Adrenal gland (tissue), 12 donors: Measurements from ENCODE around the gene OSBPL10. TPM values are rescaled to one million over a fixed set of nuclear protein-coding genes. Genes with fewer than 3 reads are reported as not detected.

Experiments used
- DNase-seq, 7 donors: peaks; one replicate each; pipeline ENCODE4 v3.0.0-alpha.2; 2019 to 2020
- H3K27ac ChIP-seq, 5 donors: fragments of 200-600 bp; sonication (generic) in 4 of 5; 1 replicate in 3 of 5; 2 replicates in 2 of 5; pipeline versions ENCODE4 v1.5.1 to v1.8.0; 2016 to 2020; ENCODE audit warnings: mild to moderate bottlenecking in 1 of 5
- H3K27me3 ChIP-seq: fragments of 200-600 bp; 2 replicates; pipeline ENCODE4 v1.8.0; 2021
- H3K36me3 ChIP-seq, 2 donors: fragments of 200-600 bp; replicated peaks in 1 of 2; 1 replicate in 1 of 2; 2 replicates in 1 of 2; pipeline versions ENCODE4 v1.5.1 to v1.8.0; 2018 to 2022
- H3K4me1 ChIP-seq, 2 donors: fragments of 200-600 bp; replicated peaks in 1 of 2; 1 replicate in 1 of 2; 2 replicates in 1 of 2; pipeline versions ENCODE4 v1.5.1 to v1.8.0; 2018 to 2021
- H3K4me3 ChIP-seq, 4 donors: fragments of 200-600 bp; sonication (generic) in 3 of 4; one replicate each; pipeline ENCODE4 v1.5.1; 2016 to 2018
- H3K9me3 ChIP-seq, 3 donors: fragments of 200-600 bp; sonication (generic) in 1 of 3; replicated peaks in 1 of 3; 1 replicate in 2 of 3; 2 replicates in 1 of 3; pipeline versions ENCODE4 v1.5.1 to v1.8.0; 2016 to 2021
- CTCF ChIP-seq, 6 experiments: fragments of 450-650 bp in 4 of 6; fragments of 200-600 bp in 2 of 6; sonication (generic) in 1 of 6; IDR thresholded peaks; 1 replicate in 5 of 6; 2 replicates in 1 of 6; pipeline versions ENCODE4 v1.5.1 to v1.8.0; 2016 to 2021; ENCODE audit warnings: antibody characterized with exemption in 6 of 6, mild to moderate bottlenecking in 2 of 6, moderate library complexity in 1 of 6
- POLR2A ChIP-seq, 2 donors: fragments of 450-650 bp; IDR thresholded peaks; one replicate each; pipeline ENCODE4 v1.6.1; 2017; ENCODE audit warnings: antibody characterized with exemption in 2 of 2, mild to moderate bottlenecking in 2 of 2, moderate library complexity in 1 of 2
- WGBS, 4 donors: extraction: QIAGEN DNeasy Blood & Tissue Kit in 2 of 4; methylation state at CpG; one replicate each; pipeline versions ENCODE4 v1.1.5 to v1.1.7; 2013 to 2017; 5-methylcytosine and 5-hydroxymethylcytosine counted together
- intact Hi-C, 2 donors: fragments of 100-400 bp; cut with DNase I; formaldehyde crosslinking; loops; one replicate each; pipeline versions ENCODE4 v1.14.1 to v1.15.0; 2022 to 2023
- polyA plus RNA-seq, 3 donors: library from polyadenylated mRNA; stranded (reverse); fragments of 200-250 nt in 2 of 3; fragments of 350-450 nt in 1 of 3; fragmentation: Illumina TruSeq in 1 of 3; extraction: RNeasy Lipid Tissue Mini Kit (QIAGEN cat#74804) in 1 of 3; gene quantifications; one replicate each; pipeline ENCODE4 v1.2.3, GENCODE V29; 2013 to 2014
- total RNA-seq, 9 donors: library from RNA; depleted of rRNA in 4 of 9; stranded (reverse); fragments of >200 nt in 4 of 9; fragments of 120-200 nt in 1 of 9; fragmentation: NEBNext Ultra II Directional in 1 of 9; extraction: Animal tissue kit (Norgen Biotek cat#: 25700) in 1 of 9; gene quantifications; one replicate each; pipeline versions ENCODE4 v1.1.0 to v1.2.4, GENCODE V29; 2013 to 2023
- donor health status: healthy with polysubstance abuse.
- donor health status: Bipolar disorder and iron deficiency.
- donor health status: DM: yes; HTN: yes; CAD: no.
- donor health status: DM: no; HTN: no; CAD: no.
- donor health status: DM: no; HTN: no; CAD: no.
- donor health status: DM: yes; HTN: yes; CAD: no.

The OSBPL10 gene
- total and polyA plus RNA-seq, 12 donors, result 2.0 to 55.6 (median 9.4) TPM

GRCh38 chr3:31688984-31689383, 292.1 kb downstream of the OSBPL10 start:
- Histone ChIP-seq H3K27ac (no peak overlapping the region), H3K27me3 (no peaks in the 10 kb centered on the region), H3K4me1 (no peaks in the 10 kb centered on the region), H3K9me3 (no peaks in the 10 kb centered on the region), H3K4me3 (no peak overlapping the region), H3K36me3 (no peaks in the 10 kb centered on the region)
- TF ChIP-seq CTCF (IDR thresholded peaks at IDR 0.05), result no peak
- no peak for TF ChIP-seq POLR2A (IDR thresholded peaks at IDR 0.05)
- no peak for DNase-seq
- WGBS, 4 donors, result 61 to 84% (median 74%) methylated on average over 1 of the region's 1 CpG
- intact Hi-C loops, result no loop called here

- TF ChIP-seq POLR2A (IDR thresholded peaks at IDR 0.05) (no peak), CTCF (IDR thresholded peaks at IDR 0.05) (no peak)
- 82 to 91% (median 88%) methylated on average over 6 of the region's 6 CpGs for WGBS, 4 donors
- intact Hi-C loops, result no loop called here
These were observed 293.9 kb downstream of the OSBPL10 start for GRCh38 chr3:31687020-31687802.

GRCh38 chr3:31680072-31680870, 300.8 kb downstream of the OSBPL10 start:
- Histone ChIP-seq H3K36me3 (no peaks in the 10 kb centered on the region), H3K27ac (no peak overlapping the region), H3K9me3 (no peaks in the 10 kb centered on the region), H3K4me1 (no peaks in the 10 kb centered on the region), H3K4me3 (no peak overlapping the region), H3K27me3 (no peaks in the 10 kb centered on the region)
- intact Hi-C loops, result no loop called here
- WGBS, 4 donors, result 70 to 78% (median 75%) methylated on average over 7 to 10 of the region's 10 CpGs
- TF ChIP-seq POLR2A (IDR thresholded peaks at IDR 0.05), result no peak
- no peak for DNase-seq

More at GRCh38 chr3:31687020-31687802, 293.9 kb downstream of the OSBPL10 start:
- H3K4me3 ChIP-seq, result no peak overlapping the region
- no peaks in the 10 kb centered on the region for H3K9me3 ChIP-seq
- no peaks in the 10 kb centered on the region for H3K4me1 ChIP-seq
- H3K27ac ChIP-seq, result no peak overlapping the region
- no peak for DNase-seq
- no peaks in the 10 kb centered on the region for H3K27me3 ChIP-seq
- H3K36me3 ChIP-seq, result no peaks in the 10 kb centered on the region

GRCh38 chr3:31676556-31676955, 304.5 kb downstream of the OSBPL10 start:
- no peak overlapping the region for H3K4me3 ChIP-seq
- intact Hi-C loops, result no loop called here
- TF ChIP-seq CTCF (IDR thresholded peaks at IDR 0.05) (no peak), POLR2A (IDR thresholded peaks at IDR 0.05) (no peak)

More at GRCh38 chr3:31676556-31676955, 304.5 kb downstream of the OSBPL10 start:
- H3K36me3 ChIP-seq, result no peaks in the 10 kb centered on the region
- no peak for DNase-seq
- no peaks in the 10 kb centered on the region for H3K27me3 ChIP-seq
- H3K4me1 ChIP-seq, result peaks cover 0 to 4% of the 10 kb centered on the region in 2 donors
- WGBS, 4 donors, result 89 to 93% (median 91%) methylated on average over 8 of the region's 8 CpGs
- H3K27ac ChIP-seq, result no peak overlapping the region
- H3K9me3 ChIP-seq, result no peaks in the 10 kb centered on the region
